Fibroblast of villous mesenchyme (primary cell): ENCODE results near the gene TMA7B. TPM values are rescaled to one million over a fixed set of nuclear protein-coding genes. Genes with fewer than 3 reads are reported as not detected.

Source experiments
- DNase-seq: peaks from one replicate; pipeline ENCODE4 v3.0.0-alpha.2; 2010; ENCODE audit warnings: low read depth
- H3K4me3 ChIP-seq: 2 replicates; pipeline ENCODE4 v1.5.1; 2011; ENCODE audit warnings: low read depth, mild to moderate bottlenecking, low read length
- CTCF ChIP-seq: IDR thresholded peaks from 2 replicates; pipeline ENCODE4 v1.5.1; 2012; ENCODE audit warnings: low read depth, mild to moderate bottlenecking, low read length; ENCODE audit not compliant: insufficient read depth
- total RNA-seq: library from RNA; depleted of rRNA; stranded (reverse); fragments of >200 nt; gene quantifications from 2 replicates; pipeline ENCODE4 v1.2.3, GENCODE V29; 2012

Gene TMA7B
- total RNA-seq, result not detected in 2 replicates

DNA sequence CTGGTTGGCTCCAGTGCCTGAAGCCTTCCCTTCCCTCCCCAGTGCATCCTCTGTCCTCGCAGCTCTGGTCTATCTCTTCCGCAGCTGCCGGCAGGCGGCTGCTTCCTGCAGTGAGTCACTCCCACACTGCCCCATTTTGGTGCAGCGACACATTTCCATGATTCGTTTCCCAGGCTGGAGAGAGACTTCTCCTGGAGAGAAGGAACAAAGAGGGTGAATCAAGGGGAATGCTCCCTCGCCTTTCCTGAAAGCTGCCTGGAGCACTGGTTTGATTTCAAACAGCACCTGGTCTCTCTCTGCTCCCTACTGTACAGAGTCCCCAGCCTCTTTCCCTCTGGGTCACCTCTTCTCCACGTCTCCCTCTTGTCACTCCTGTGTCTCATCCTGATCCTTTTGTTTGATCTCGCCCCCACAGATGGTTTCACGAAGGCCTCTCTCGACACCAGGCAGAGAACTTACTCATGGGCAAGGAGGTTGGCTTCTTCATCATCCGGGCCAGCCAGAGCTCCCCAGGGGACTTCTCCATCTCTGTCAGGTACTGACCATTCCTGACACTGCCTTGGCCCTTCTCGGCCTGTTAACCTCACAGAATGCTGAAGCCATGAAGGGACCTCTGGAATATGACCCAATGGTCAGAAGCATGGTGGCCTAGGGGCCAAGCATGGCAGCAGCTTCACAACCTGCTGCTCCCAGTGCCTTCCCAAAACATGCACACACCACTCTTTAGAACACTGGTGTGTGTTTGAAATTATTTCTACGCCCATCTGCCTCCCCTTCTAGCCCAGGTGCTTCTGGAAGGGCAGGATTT is at the start of gene TMA7B:
Gene TMA7B (plus strand): TSS at position 758 of the 808 bp plus-strand sequence. CDS start 3,978 bp downstream, outside the sequence.
- TF ChIP-seq CTCF, result peak; percentile 47
- H3K4me3 ChIP-seq, result no peak within 1 kb of the TSS
- peak; percentile 58 for DNase-seq

DNA sequence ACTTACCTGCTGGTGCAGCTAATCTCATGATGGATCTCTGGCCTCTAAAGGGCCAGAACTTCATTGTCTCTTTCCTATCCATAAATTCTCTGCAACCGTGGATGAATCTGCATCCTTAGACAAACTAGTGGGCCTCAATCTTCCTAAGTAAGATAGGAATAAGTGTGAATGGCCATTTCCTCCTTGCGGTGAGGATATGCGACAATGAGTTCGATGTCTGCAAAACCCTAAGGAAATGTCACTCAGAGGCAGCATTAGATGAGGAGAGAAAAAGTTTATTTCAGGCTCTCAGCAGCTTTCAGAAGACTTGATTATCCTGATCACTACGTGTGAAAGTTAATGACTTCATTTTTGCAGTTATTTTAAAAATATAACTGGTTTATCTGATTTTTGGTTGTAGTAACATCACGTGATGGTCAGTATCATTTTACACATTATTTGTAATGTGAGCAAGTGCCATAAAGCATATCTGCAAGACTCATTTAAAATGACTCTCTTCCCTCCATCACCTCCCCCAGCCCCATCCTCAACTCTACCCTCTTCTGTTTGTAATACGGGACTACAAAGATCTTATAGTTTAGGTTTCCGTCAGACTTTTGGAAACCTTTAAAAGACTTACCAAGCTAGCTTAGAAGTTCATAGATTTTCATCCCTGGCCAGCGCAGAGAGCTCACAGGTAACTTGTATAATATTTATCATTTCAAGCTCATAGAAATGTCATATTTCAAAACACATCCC is 49.2 kb upstream of the TMA7B start:
- TF ChIP-seq CTCF, result no peak
- H3K4me3 ChIP-seq, result no peak overlapping the region
- no peak for DNase-seq

- DNase-seq, result no peak
- TF ChIP-seq CTCF, result no peak
- no peak overlapping the region for H3K4me3 ChIP-seq
Measured at GRCh38 chr22:39913321-39913720, 46.9 kb upstream of the TMA7B start.

- TF ChIP-seq CTCF, result no peak
- DNase-seq, result peak; percentile 12
- no peak overlapping the region for H3K4me3 ChIP-seq
Measured at GRCh38 chr22:39913886-39914285, 46.3 kb upstream of the TMA7B start.

- no peak overlapping the region for H3K4me3 ChIP-seq
- DNase-seq, result no peak
- TF ChIP-seq CTCF, result no peak
Measured at GRCh38 chr22:39914584-39914983, 45.6 kb upstream of the TMA7B start.

GRCh38 chr22:39915295-39915726 is 44.9 kb upstream of the TMA7B start:
- DNase-seq, result no peak
- TF ChIP-seq CTCF, result no peak
- no peak overlapping the region for H3K4me3 ChIP-seq
